Measurements from ENCODE around the gene ABCA2.

GRCh38 chr9:137031904-137032640, 4.0 kb upstream of the ABCA2 start, which contains the start of gene FUT7:
- TF ChIP-seq POLR2A (IDR thresholded peaks at IDR 0.05): no peak
- TF ChIP-seq, protein P1, sequence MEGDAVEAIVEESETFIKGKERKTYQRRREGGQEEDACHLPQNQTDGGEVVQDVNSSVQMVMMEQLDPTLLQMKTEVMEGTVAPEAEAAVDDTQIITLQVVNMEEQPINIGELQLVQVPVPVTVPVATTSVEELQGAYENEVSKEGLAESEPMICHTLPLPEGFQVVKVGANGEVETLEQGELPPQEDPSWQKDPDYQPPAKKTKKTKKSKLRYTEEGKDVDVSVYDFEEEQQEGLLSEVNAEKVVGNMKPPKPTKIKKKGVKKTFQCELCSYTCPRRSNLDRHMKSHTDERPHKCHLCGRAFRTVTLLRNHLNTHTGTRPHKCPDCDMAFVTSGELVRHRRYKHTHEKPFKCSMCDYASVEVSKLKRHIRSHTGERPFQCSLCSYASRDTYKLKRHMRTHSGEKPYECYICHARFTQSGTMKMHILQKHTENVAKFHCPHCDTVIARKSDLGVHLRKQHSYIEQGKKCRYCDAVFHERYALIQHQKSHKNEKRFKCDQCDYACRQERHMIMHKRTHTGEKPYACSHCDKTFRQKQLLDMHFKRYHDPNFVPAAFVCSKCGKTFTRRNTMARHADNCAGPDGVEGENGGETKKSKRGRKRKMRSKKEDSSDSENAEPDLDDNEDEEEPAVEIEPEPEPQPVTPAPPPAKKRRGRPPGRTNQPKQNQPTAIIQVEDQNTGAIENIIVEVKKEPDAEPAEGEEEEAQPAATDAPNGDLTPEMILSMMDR (IDR thresholded peaks at IDR 0.05): no peak
- TF ChIP-seq EP300 (IDR thresholded peaks at IDR 0.05): no peak
